NB4 (cell line): ENCODE data around the gene NR3C2.

ENCODE experiments used
- POLR2A ChIP-seq: IDR thresholded peaks from 2 replicates; pipeline ENCODE4 v1.6.1; 2011; ENCODE audit warnings: mild to moderate bottlenecking; ENCODE audit not compliant: insufficient read length; ENCODE audit errors: extremely low read depth
- TF ChIP-seq, protein P1 (sequence below): IDR thresholded peaks from one replicate; pipeline ENCODE4 v1.5.1; 2012; ENCODE audit warnings: low read depth, low read length
- TF ChIP-seq, protein P2 (sequence below): IDR thresholded peaks from 2 replicates; pipeline ENCODE4 v1.6.1; 2011; ENCODE audit warnings: low read depth, low read length

DNA sequence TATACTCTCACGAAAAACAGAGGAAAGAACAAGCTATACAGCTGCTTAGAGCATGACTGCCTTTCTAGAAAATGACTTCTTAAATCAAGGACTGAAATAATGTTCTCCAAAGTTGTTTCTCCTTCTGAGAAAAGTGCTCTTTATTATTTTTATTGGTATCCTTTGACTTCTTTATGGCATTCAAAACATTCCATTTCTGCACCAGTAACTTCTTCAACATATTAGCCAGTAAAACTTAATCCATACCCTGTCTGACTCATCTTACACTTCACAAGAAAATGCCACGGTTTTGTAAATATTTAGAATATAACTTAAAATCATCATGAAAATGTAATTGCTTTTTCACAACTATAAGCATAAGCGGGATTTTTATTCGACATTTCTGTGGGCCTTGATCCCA lies 180.4 kb downstream of the NR3C2 start:
- TF ChIP-seq, protein P1, sequence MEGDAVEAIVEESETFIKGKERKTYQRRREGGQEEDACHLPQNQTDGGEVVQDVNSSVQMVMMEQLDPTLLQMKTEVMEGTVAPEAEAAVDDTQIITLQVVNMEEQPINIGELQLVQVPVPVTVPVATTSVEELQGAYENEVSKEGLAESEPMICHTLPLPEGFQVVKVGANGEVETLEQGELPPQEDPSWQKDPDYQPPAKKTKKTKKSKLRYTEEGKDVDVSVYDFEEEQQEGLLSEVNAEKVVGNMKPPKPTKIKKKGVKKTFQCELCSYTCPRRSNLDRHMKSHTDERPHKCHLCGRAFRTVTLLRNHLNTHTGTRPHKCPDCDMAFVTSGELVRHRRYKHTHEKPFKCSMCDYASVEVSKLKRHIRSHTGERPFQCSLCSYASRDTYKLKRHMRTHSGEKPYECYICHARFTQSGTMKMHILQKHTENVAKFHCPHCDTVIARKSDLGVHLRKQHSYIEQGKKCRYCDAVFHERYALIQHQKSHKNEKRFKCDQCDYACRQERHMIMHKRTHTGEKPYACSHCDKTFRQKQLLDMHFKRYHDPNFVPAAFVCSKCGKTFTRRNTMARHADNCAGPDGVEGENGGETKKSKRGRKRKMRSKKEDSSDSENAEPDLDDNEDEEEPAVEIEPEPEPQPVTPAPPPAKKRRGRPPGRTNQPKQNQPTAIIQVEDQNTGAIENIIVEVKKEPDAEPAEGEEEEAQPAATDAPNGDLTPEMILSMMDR: no peak
- TF ChIP-seq POLR2A: no peak
- TF ChIP-seq, protein P2, sequence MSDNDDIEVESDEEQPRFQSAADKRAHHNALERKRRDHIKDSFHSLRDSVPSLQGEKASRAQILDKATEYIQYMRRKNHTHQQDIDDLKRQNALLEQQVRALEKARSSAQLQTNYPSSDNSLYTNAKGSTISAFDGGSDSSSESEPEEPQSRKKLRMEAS: no peak
